DOHH2 (cell line): ENCODE data around the gene C1QTNF12.

Source experiments
- H3F3A ChIP-seq: fragments of 200-600 bp; sonication (generic), shearing (Covaris generic); 2 replicates; pipeline ENCODE4 v1.6.0; 2016; ENCODE audit warnings: antibody characterized with exemption, mild to moderate bottlenecking; ENCODE audit not compliant: control insufficient read depth, insufficient read depth
- H3K27ac ChIP-seq: fragments of 200-600 bp; sonication (generic); 2 replicates; pipeline ENCODE4 v1.5.1; 2014; ENCODE audit warnings: low read depth, mild to moderate bottlenecking, low read length, moderate library complexity
- H3K27me3 ChIP-seq: fragments of 200-600 bp; sonication (generic); 2 replicates; pipeline ENCODE4 v1.6.1; 2014; ENCODE audit warnings: mild to moderate bottlenecking, low read length, mixed read lengths; ENCODE audit not compliant: control insufficient read depth
- H3K36me3 ChIP-seq: fragments of 200-600 bp; sonication (generic); 2 replicates; pipeline ENCODE4 v1.6.1; 2014; ENCODE audit warnings: mild to moderate bottlenecking, low read length, moderate library complexity, mixed read lengths; ENCODE audit not compliant: control insufficient read depth
- H3K4me1 ChIP-seq: fragments of 200-600 bp; sonication (generic); 2 replicates; pipeline ENCODE4 v1.6.1; 2014; ENCODE audit warnings: mild to moderate bottlenecking, low read length, mixed read lengths; ENCODE audit not compliant: control insufficient read depth
- H3K4me2 ChIP-seq: fragments of 200-600 bp; sonication (generic); 2 replicates; pipeline ENCODE4 v1.6.0; 2014; ENCODE audit warnings: mild to moderate bottlenecking, low read length, moderate library complexity
- H3K4me3 ChIP-seq: fragments of 200-600 bp; sonication (generic); 2 replicates; pipeline ENCODE4 v1.5.1; 2014; ENCODE audit warnings: mild to moderate bottlenecking, low read length, mixed read lengths
- H3K79me2 ChIP-seq: fragments of 200-600 bp; sonication (generic); 2 replicates; pipeline ENCODE4 v1.6.1; 2014; ENCODE audit warnings: mild to moderate bottlenecking, low read length, mixed read lengths; ENCODE audit not compliant: control insufficient read depth
- H3K9me2 ChIP-seq: fragments of 200-600 bp; sonication (generic); replicated peaks from 2 replicates; pipeline ENCODE4 v1.6.1; 2014; ENCODE audit warnings: mild to moderate bottlenecking, low read length, mixed read lengths; ENCODE audit not compliant: control insufficient read depth
- H3K9me3 ChIP-seq: fragments of 200-600 bp; sonication (generic); 2 replicates; pipeline ENCODE4 v1.6.1; 2014; ENCODE audit warnings: antibody characterized with exemption, low read length, mixed read lengths; ENCODE audit not compliant: control insufficient read depth, insufficient read depth
- H4K20me1 ChIP-seq: fragments of 200-600 bp; sonication (generic); 2 replicates; pipeline ENCODE4 v1.6.0; 2014; ENCODE audit warnings: low read depth, mild to moderate bottlenecking, antibody characterized with exemption, low read length, moderate library complexity; ENCODE audit not compliant: control insufficient read depth, insufficient read depth
- EZH2phosphoT487 ChIP-seq: fragments of 200-600 bp; sonication (generic); IDR thresholded peaks from 2 replicates; pipeline ENCODE4 v1.6.1; 2017; ENCODE audit warnings: borderline replicate concordance, mild to moderate bottlenecking, antibody characterized with exemption, low read length, moderate library complexity, mixed read lengths
- TF ChIP-seq, protein P1 (sequence below): fragments of 200-600 bp; sonication (generic); IDR thresholded peaks from one replicate; pipeline ENCODE4 v1.5.1; 2014; ENCODE audit warnings: antibody characterized with exemption, mild to moderate bottlenecking, low read depth, low read length; ENCODE audit not compliant: poor library complexity, severe bottlenecking

C1QTNF12 gene

DNA sequence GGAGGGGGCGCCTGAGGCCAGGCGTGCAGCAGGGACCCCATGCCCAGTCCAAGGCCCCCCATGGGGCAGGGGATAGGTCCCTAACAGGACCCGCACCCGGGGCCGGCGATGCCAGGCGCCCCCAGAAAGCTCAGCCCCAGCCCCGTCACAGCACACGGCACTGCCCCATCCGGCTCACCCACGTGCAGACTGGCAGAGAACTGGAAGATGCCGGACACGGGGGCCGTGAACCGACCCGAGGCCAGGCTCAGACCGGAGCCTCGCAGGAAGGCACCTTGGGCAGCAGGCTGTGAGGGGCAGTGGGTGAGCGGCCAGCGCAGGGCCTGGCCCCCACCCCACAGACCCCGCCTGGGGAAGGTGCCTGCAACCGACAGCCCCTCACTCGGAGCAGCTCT, 3.3 kb downstream of the C1QTNF12 start:
- H3K4me3 ChIP-seq, result no peak overlapping the region
- no peaks in the 10 kb centered on the region for H3K4me1 ChIP-seq
- no peaks in the 10 kb centered on the region for H3K9me3 ChIP-seq
- peaks cover 3% of the 10 kb centered on the region; the same call in 1 of the 2 replicates for H3K27me3 ChIP-seq
- no peak overlapping the region for H3K27ac ChIP-seq
- H3F3A ChIP-seq, result no peaks in the 10 kb centered on the region
- no peak overlapping the region for H3K4me2 ChIP-seq
- TF ChIP-seq, protein P1, sequence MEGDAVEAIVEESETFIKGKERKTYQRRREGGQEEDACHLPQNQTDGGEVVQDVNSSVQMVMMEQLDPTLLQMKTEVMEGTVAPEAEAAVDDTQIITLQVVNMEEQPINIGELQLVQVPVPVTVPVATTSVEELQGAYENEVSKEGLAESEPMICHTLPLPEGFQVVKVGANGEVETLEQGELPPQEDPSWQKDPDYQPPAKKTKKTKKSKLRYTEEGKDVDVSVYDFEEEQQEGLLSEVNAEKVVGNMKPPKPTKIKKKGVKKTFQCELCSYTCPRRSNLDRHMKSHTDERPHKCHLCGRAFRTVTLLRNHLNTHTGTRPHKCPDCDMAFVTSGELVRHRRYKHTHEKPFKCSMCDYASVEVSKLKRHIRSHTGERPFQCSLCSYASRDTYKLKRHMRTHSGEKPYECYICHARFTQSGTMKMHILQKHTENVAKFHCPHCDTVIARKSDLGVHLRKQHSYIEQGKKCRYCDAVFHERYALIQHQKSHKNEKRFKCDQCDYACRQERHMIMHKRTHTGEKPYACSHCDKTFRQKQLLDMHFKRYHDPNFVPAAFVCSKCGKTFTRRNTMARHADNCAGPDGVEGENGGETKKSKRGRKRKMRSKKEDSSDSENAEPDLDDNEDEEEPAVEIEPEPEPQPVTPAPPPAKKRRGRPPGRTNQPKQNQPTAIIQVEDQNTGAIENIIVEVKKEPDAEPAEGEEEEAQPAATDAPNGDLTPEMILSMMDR, result no peak
- no peak for TF ChIP-seq EZH2phosphoT487
- H3K9me2 ChIP-seq, result no peaks in the 10 kb centered on the region
- H3K36me3 ChIP-seq, result no peaks in the 10 kb centered on the region
- H3K79me2 ChIP-seq, result no peaks in the 10 kb centered on the region
- H4K20me1 ChIP-seq, result no peaks in the 10 kb centered on the region

DNA sequence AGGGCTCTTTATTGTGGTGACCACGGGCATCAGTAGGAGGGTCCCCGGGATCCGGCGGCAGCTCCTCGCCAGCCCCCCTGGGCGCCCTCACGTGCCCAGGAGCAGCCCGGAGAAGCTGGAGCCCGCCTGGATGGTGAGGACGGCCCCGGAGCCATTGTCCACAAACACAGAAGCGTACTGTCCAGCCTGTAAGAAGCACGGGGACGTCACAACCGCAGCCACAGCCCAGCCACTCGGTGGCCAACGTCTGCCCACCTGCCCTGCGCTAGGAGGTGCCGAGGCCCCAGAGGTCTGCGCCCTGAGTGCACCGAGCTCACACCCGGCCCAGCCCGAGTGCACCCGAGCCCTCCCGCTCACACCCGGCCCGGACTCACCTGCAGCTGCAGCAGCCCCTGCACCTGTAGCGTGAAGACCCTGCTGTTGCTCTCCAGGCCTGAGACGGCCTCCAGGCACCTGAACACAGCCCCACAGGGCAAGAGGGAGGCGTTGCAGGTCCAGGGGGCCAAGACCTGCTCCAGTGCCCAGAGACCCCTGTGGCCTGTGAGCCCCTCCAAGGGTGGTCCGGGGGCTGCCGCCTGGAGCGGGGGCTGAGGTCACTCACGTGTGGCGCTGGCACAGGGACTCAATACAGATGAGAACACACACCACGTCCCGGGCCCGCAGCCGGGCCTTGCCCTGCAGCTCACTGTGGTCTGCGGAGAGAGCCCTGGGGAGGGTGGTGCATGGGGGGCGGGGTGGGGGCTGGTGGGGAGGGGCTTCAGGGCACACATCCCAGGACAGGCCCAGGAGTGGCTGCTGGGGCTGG, 3.9 kb downstream of the C1QTNF12 start:
- no peak overlapping the region for H3K4me2 ChIP-seq
- H4K20me1 ChIP-seq, result no peaks in the 10 kb centered on the region
- no peak for TF ChIP-seq EZH2phosphoT487
- TF ChIP-seq, protein P1, result no peak
- H3K4me1 ChIP-seq, result peaks cover 4% of the 10 kb centered on the region; the same call in 1 of the 2 replicates
- H3K9me3 ChIP-seq, result no peaks in the 10 kb centered on the region
- no peaks in the 10 kb centered on the region for H3K36me3 ChIP-seq
- no peak overlapping the region for H3K27ac ChIP-seq
- H3F3A ChIP-seq, result no peaks in the 10 kb centered on the region
- no peak overlapping the region for H3K4me3 ChIP-seq
- H3K9me2 ChIP-seq, result no peaks in the 10 kb centered on the region
- H3K27me3 ChIP-seq, result peaks cover 6% of the 10 kb centered on the region
- H3K79me2 ChIP-seq, result no peaks in the 10 kb centered on the region

DNA sequence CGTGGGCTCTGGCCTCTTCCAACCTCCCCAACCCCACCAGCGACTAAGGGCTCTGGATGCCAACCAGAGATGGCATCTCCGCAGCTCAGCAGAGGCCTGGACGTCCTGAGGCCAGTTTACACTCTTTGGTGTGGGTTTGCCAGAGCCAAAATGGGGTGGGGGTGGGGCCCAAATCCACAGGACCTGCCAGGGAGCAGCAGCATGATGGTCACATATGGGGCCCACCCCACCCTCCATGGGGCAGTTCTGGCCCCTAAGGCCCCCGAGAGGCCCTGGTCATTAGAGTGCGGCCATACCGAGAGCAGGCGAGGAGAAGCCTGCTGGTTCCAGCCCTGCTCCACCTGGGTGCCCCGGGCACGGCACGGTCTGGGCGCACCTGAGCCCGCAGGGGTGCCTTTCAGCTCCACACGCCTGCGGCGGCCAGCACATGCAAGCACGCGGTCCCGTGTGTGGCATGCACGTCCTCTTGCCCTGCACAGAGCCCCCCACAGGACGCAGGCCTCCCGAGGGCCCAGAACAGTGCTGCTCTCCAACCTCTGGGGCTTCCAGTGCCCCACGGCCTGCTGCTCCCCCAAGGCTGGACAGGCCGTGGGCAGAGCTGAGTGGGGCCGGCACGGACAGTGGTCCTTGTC, 4.8 kb downstream of the C1QTNF12 start:
- no peak overlapping the region for H3K4me2 ChIP-seq
- no peaks in the 10 kb centered on the region for H3K36me3 ChIP-seq
- no peaks in the 10 kb centered on the region for H4K20me1 ChIP-seq
- H3K9me3 ChIP-seq, result no peaks in the 10 kb centered on the region
- H3K9me2 ChIP-seq, result no peaks in the 10 kb centered on the region
- peaks cover 11% of the 10 kb centered on the region for H3K27me3 ChIP-seq
- H3K79me2 ChIP-seq, result no peaks in the 10 kb centered on the region
- H3F3A ChIP-seq, result no peaks in the 10 kb centered on the region
- H3K4me1 ChIP-seq, result peaks cover 4% of the 10 kb centered on the region; the same call in 1 of the 2 replicates
- no peak overlapping the region for H3K27ac ChIP-seq
- H3K4me3 ChIP-seq, result no peak overlapping the region
- TF ChIP-seq EZH2phosphoT487, result no peak
- TF ChIP-seq, protein P1, result no peak
